ENCODE results near the gene FAM228A. TPM values are rescaled to one million over a fixed set of nuclear protein-coding genes. Genes with fewer than 3 reads are reported as not detected.

Gene FAM228A
- polyA plus RNA-seq, 1 of the 3 experiments (the other 2 are of a cell fraction): 0.10 TPM

GRCh38 chr2:24147364-24147763 is 27.5 kb upstream of the FAM228A start:
- no peaks in the 10 kb centered on the region for H3K9me2 ChIP-seq
- ChIA-PET POLR2A (no interaction called here), CTCF (interaction anchor here (0.6 kb wide), 1 partner anchor 114 kb away, joined by 3 read pairs; no protein-coding TSS in a partner anchor)
- no peak overlapping the region for H3K27ac ChIP-seq (ENCODE audit: low read depth in 2 of 2, low read length in 1 of 2)
- peaks cover 2 to 13% of the 10 kb centered on the region in 2 experiments for H3K36me3 ChIP-seq (replicated peaks in 1 of 2; ENCODE audit: control insufficient read depth in 1 of 2, insufficient read depth in 2 of 2, low read length in 1 of 2)
- DNase-seq: no peak
- TF ChIP-seq RXRA (IDR thresholded peaks at IDR 0.05; ENCODE audit: borderline replicate concordance, low read depth): no peak
- no peak for TF ChIP-seq RCOR1 (IDR thresholded peaks at IDR 0.05; ENCODE audit: low read length)
- TF ChIP-seq MXI1 (IDR thresholded peaks at IDR 0.05; ENCODE audit: low read depth, low read length): no peak
- TF ChIP-seq FOXJ3 (CRISPR knock-in tag; IDR thresholded peaks at IDR 0.05): no peak
- TF ChIP-seq NRF1 (IDR thresholded peaks at IDR 0.05; ENCODE audit: low read depth, low read length): no peak
- TF ChIP-seq YY1 (IDR thresholded peaks at IDR 0.05; ENCODE audit: low read depth): no peak
- TF ChIP-seq MEF2A (IDR thresholded peaks at IDR 0.05; ENCODE audit: borderline replicate concordance, low read depth): no peak
- TF ChIP-seq JUND (IDR thresholded peaks at IDR 0.05): no peak
- no peak for TF ChIP-seq PBX3 (IDR thresholded peaks at IDR 0.05)
- no peak for TF ChIP-seq RFX5 (IDR thresholded peaks at IDR 0.05; ENCODE audit: low read length)
- TF ChIP-seq CHD2 (IDR thresholded peaks at IDR 0.05; ENCODE audit: low read length, partially characterized antibody): no peak
- TF ChIP-seq USF1 (IDR thresholded peaks at IDR 0.05; ENCODE audit: borderline replicate concordance, low read depth): no peak
- TF ChIP-seq SIN3A (IDR thresholded peaks at IDR 0.05; ENCODE audit: borderline replicate concordance, low read depth, low read length): no peak
- no peak for TF ChIP-seq TCF12 (IDR thresholded peaks at IDR 0.05)
- no peak overlapping the region for H2AFZ ChIP-seq (ENCODE audit: low read depth)
- no peak overlapping the region for H3K4me3 ChIP-seq (ENCODE audit: low read depth in 2 of 2, low read length in 1 of 2)
- H3K9me3 ChIP-seq: peaks cover 5% of the 10 kb centered on the region; the same call in 1 of the 2 replicates
- H3K9ac ChIP-seq: no peak overlapping the region
- H3K4me2 ChIP-seq: no peak overlapping the region
- no peaks in the 10 kb centered on the region for H3K4me1 ChIP-seq (ENCODE audit: control insufficient read depth in 1 of 2, insufficient read depth in 2 of 2, low read depth in 1 of 2, low read length in 1 of 2)
- no peaks in the 10 kb centered on the region for H3K27me3 ChIP-seq (ENCODE audit: insufficient read depth)
- peaks cover 3% of the 10 kb centered on the region for H3F3A ChIP-seq (replicated peaks; ENCODE audit: insufficient read depth)
- H3K79me2 ChIP-seq (ENCODE audit: insufficient read depth): no peaks in the 10 kb centered on the region
- H4K20me1 ChIP-seq (ENCODE audit: insufficient read depth): no peaks in the 10 kb centered on the region

GRCh38 chr2:24152413-24153197 is 22.2 kb upstream of the FAM228A start:
- Histone ChIP-seq H3K27me3 (ENCODE audit: insufficient read depth) (no peaks in the 10 kb centered on the region), H3F3A (replicated peaks; ENCODE audit: insufficient read depth) (no peaks in the 10 kb centered on the region), H3K27ac (ENCODE audit: low read depth in 2 of 2, low read length in 1 of 2) (no peak overlapping the region), H3K4me2 (no peak overlapping the region), H3K9me3 (0 out of 2 replicates have a peak, but pooled peaks cover 3% of the 10 kb centered on the region), H3K4me1 (ENCODE audit: control insufficient read depth in 1 of 2, insufficient read depth in 2 of 2, low read depth in 1 of 2, low read length in 1 of 2) (no peaks in the 10 kb centered on the region), H3K79me2 (ENCODE audit: insufficient read depth) (no peaks in the 10 kb centered on the region), H3K9me2 (no peaks in the 10 kb centered on the region), H3K36me3 (replicated peaks in 1 of 2; ENCODE audit: control insufficient read depth in 1 of 2, insufficient read depth in 2 of 2, low read length in 1 of 2) (peaks cover 3 to 8% of the 10 kb centered on the region in 2 experiments), H3K9ac (no peak overlapping the region), H3K4me3 (ENCODE audit: low read depth in 2 of 2, low read length in 1 of 2) (no peak overlapping the region), H2AFZ (ENCODE audit: low read depth) (no peak overlapping the region), H4K20me1 (ENCODE audit: insufficient read depth) (no peaks in the 10 kb centered on the region)
- CTCF ChIA-PET: interaction anchor here (1.0 kb wide), 1 partner anchor 226 kb away, joined by 3 read pairs; the partner anchor contains the start of gene ATAD2B
- POLR2A ChIA-PET: no interaction called here
- 87% methylated on average over 5 of the region's 5 CpGs for WGBS (ENCODE audit: low lambda C conversion rate)
- no peak for TF ChIP-seq IRF3 (IDR thresholded peaks at IDR 0.05; ENCODE audit: low read depth, low read length)
- no peak for TF ChIP-seq NFIC (IDR thresholded peaks at IDR 0.05; ENCODE audit: borderline replicate concordance)
- no peak for TF ChIP-seq JUND (IDR thresholded peaks at IDR 0.05)
- TF ChIP-seq EP300 (IDR thresholded peaks at IDR 0.05; ENCODE audit: borderline replicate concordance in 1 of 2, low read depth in 1 of 2, low read length in 1 of 2): no peak
- TF ChIP-seq ZBTB33 (IDR thresholded peaks at IDR 0.05; ENCODE audit: borderline replicate concordance, low read depth): no peak
- no peak for DNase-seq

Data from SK-N-SH (cell line).